ENCODE results near the gene ESYT2. TPM values are rescaled to one million over a fixed set of nuclear protein-coding genes. Genes with fewer than 3 reads are reported as not detected.
A peak's percentile ranks its signal among the peaks of the same experiment; 100 is the strongest.
"Not testable (repeated sequence)": the region's sequence is repeated elsewhere in the genome, so short reads cannot be mapped to it uniquely, and the experiment has no call there.

Gene ESYT2, protein sequence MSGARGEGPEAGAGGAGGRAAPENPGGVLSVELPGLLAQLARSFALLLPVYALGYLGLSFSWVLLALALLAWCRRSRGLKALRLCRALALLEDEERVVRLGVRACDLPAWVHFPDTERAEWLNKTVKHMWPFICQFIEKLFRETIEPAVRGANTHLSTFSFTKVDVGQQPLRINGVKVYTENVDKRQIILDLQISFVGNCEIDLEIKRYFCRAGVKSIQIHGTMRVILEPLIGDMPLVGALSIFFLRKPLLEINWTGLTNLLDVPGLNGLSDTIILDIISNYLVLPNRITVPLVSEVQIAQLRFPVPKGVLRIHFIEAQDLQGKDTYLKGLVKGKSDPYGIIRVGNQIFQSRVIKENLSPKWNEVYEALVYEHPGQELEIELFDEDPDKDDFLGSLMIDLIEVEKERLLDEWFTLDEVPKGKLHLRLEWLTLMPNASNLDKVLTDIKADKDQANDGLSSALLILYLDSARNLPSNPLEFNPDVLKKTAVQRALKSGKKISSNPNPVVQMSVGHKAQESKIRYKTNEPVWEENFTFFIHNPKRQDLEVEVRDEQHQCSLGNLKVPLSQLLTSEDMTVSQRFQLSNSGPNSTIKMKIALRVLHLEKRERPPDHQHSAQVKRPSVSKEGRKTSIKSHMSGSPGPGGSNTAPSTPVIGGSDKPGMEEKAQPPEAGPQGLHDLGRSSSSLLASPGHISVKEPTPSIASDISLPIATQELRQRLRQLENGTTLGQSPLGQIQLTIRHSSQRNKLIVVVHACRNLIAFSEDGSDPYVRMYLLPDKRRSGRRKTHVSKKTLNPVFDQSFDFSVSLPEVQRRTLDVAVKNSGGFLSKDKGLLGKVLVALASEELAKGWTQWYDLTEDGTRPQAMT
- 102 TPM for total RNA-seq

DNA sequence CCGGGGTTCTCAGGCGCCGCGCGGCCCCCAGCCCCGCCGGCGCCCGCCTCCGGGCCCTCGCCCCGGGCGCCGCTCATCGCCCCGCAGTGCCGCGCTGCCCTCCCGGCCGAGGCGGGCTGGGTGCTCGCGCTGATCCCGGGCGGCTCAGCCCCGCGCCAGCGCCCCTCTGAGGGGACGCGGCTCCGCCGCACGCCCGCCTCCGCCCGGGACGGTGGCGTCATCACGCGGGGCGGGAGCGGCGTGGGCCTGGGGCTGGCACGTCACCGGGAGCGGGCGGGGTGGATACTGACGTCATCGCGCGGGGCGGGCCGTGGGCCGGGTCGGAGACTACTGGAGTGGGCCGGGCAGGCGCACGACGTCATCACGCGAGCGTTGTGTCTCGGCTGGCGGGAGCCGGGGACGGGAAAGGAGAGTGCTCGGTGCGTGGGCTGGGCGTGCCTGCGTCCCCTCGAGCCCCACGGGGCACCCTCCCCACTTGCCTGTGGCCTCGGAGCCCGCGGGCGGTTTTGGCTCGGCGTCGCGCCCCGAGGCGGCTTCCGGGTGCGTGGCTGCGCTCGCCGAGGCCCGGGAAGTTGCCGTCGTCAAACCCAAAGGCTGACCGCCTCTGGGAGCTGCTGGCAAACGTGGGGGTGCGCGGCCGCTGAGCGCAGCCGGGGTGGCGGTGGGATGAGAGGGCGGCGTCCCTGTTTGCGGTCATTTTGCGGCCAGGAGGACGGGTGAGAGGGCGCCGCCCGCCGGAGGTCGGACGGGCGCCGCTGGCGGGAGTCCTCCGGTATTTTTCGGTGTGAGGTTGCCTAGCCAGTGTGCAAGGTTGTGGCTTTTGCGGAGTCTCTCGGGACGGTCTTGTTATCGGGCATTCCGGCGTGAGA, at the start of gene ESYT2:
Gene ESYT2, minus strand, starts transcription at position 168 of the 869 bp plus-strand sequence. Its CDS starts 91 bp downstream, at position 77.
- intact Hi-C loops (cut with DNase I), result loop anchor here (1.0 to 10.0 kb wide), 6 partner anchors 10 to 265 kb away; partner anchors contain the start of genes DYNC2I1 and NCAPG2
- no peaks in the 10 kb centered on the region for H3K27me3 ChIP-seq
- H3K4me1 ChIP-seq, result peaks cover 0 to 14% of the 10 kb centered on the region in 2 donors
- H3K27ac ChIP-seq, result peak within 1 kb of the TSS; percentile 97 to 100
- peaks cover 0 to 4% of the 10 kb centered on the region in 2 donors for H3K36me3 ChIP-seq
- peak; percentile 90 to 98 for DNase-seq (ENCODE audit: low spot score in 2 of 2)
- TF ChIP-seq, protein P1, sequence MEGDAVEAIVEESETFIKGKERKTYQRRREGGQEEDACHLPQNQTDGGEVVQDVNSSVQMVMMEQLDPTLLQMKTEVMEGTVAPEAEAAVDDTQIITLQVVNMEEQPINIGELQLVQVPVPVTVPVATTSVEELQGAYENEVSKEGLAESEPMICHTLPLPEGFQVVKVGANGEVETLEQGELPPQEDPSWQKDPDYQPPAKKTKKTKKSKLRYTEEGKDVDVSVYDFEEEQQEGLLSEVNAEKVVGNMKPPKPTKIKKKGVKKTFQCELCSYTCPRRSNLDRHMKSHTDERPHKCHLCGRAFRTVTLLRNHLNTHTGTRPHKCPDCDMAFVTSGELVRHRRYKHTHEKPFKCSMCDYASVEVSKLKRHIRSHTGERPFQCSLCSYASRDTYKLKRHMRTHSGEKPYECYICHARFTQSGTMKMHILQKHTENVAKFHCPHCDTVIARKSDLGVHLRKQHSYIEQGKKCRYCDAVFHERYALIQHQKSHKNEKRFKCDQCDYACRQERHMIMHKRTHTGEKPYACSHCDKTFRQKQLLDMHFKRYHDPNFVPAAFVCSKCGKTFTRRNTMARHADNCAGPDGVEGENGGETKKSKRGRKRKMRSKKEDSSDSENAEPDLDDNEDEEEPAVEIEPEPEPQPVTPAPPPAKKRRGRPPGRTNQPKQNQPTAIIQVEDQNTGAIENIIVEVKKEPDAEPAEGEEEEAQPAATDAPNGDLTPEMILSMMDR (IDR thresholded peaks at IDR 0.05), result peak in 2 of 3 experiments; percentile 42 to 44
- H3K9me3 ChIP-seq, result no peaks in the 10 kb centered on the region
- peak within 1 kb of the TSS; percentile 74 to 90 for H3K4me3 ChIP-seq

DNA sequence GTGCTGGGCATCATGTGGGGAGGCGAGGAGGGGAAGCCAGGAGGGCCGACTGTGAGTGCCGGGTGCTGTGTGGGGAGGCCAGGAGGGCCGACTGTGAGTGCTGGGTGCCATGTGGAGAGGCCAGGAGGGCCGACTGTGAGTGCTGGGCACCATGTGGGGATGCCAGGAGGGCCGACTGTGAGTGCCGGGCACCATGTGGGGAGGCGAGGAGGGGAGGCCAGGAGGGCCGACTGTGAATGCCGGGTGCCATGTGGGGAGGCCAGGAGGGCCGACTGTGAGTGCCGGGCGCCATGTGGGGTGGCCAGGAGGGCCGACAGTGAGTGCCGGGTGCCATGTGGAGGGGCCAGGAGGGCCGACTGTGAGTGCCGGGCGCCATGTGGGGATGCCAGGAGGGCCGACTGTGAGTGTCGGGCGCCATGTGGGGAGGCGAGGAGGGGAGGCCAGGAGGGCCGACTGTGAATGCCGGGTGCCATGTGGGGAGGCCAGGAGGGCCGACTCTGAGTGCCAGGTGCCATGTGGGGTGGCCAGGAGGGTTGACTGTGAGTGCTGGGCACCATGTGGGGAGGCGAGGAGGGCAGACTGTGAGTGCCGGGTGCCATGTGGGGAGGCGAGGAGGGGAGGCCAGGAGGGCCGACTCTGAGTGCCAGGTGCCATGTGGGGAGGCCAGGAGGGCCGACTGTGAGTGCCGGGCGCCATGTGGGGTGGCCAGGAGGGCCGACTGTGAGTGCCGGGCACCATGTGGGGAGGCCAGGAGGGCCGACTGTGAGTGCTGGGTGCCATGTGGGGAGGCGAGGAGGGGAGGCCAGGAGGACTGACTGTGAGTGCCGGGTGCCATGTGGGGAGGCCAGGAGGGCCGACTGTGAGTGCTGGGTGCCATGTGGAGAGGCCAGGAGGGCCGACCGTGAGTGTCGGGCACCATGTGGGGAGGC, 49.1 kb upstream of the ESYT2 start:
- H3K4me3 ChIP-seq; DNase-seq (ENCODE audit: low spot score in 2 of 2); H3K27me3 ChIP-seq; intact Hi-C loops (cut with DNase I); H3K9me3 ChIP-seq; H3K4me1 ChIP-seq: not testable (repeated sequence)
- Histone ChIP-seq H3K36me3 (peaks cover 42 to 52% of the 10 kb centered on the region in 2 donors), H3K27ac (peak overlapping the region in 1 of 2 donors; percentile 15)

DNA sequence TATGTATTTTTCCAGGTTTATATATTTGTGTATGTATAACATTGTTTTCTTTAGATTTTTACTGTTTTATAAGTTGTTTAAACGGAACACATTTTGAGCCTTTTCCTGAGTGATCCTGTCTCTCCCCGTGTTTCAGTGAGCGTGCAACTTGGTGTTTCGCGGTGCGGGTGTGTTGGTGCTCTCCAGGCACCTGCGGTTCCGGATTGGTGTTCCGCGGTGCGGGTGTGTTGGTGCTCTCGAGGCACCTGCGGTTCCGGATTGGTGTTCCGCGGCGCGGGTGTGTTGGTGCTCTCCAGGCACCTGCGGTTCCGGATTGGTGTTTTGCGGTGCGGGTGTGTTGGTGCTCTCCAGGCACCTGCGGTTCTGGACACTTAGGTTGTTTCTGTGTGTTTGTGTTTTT, 47.7 kb upstream of the ESYT2 start:
- Histone ChIP-seq H3K4me3 (no peak overlapping the region), H3K9me3 (no peaks in the 10 kb centered on the region), H3K27me3 (no peaks in the 10 kb centered on the region), H3K4me1 (no peaks in the 10 kb centered on the region), H3K27ac (peak overlapping the region; percentile 61 to 63), H3K36me3 (peaks cover 38 to 56% of the 10 kb centered on the region in 2 donors)
- TF ChIP-seq, protein P1 (IDR thresholded peaks at IDR 0.05), result no peak
- no peak for DNase-seq (ENCODE audit: low spot score in 2 of 2)
- intact Hi-C loops (cut with DNase I), result no loop called here

DNA sequence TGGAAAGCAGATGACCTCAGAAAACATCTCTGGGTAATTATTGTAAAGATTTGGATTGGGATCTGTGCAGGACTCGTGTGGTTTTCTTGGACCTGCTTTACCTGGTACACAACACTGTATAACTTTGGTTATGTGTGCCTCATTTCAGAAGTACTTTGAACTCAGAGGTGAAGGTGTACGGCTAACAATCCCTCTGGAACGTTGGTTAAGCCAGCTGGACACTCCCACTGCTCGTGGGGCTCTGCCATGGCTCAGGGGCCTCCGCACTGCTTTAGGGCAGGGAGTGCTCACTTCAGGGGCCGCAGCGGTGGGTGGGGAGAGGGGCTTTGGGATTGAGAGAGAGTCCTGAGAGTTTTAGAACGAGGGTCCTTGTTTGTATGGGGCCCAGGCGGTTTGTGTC, 40.6 kb upstream of the ESYT2 start:
- no peaks in the 10 kb centered on the region for H3K9me3 ChIP-seq

More for the DNA sequence above, 40.6 kb upstream of the ESYT2 start:
- intact Hi-C loops (cut with DNase I), result loop anchor here (10.0 kb wide), 2 partner anchors 235 to 1975 kb away; partner anchors contain the start of gene LMBR1
- H3K27ac ChIP-seq, result no peak overlapping the region
- DNase-seq (ENCODE audit: low spot score in 2 of 2), result no peak
- H3K36me3 ChIP-seq, result peaks cover 23 to 36% of the 10 kb centered on the region in 2 donors
- no peaks in the 10 kb centered on the region for H3K4me1 ChIP-seq
- TF ChIP-seq, protein P1 (IDR thresholded peaks at IDR 0.05), result no peak
- H3K4me3 ChIP-seq, result no peak overlapping the region
- H3K27me3 ChIP-seq, result no peaks in the 10 kb centered on the region

Data from ascending aorta (tissue), 2 donors.